ENCODE data around the gene ZFYVE19. TPM values are rescaled to one million over a fixed set of nuclear protein-coding genes. Genes with fewer than 3 reads are reported as not detected.

The ZFYVE19 gene
- total and polyA plus RNA-seq, 2 of the 13 experiments (the other 11 are each of a cell fraction or from before 2014, with no cell fraction given) = 23.3 to 44.0 TPM

DNA sequence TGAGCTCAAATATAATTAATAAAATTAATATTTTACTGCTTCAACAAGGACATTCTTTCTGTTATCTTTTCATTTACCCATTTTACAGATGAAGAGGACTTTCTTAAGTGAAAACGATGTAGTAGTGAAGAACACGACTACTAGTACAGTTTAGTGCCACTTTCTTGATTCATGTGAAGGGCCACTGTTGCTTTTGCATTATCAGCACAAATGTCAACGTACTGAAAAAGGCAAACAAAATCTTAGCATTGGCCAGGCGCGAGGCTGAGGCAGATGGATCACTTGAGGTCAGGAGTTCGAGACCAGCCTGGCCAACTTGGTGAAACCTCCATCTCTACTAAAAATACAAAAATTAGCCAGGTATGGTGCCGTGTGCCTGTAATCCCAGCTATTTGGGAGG lies 12.2 kb downstream of the ZFYVE19 start (continued):
- no peak for TF ChIP-seq ZBTB20 (CRISPR knock-in tag; IDR thresholded peaks at IDR 0.05; ENCODE audit: borderline replicate concordance, low read depth)
- peak; percentile 69 for TF ChIP-seq MAFF (IDR thresholded peaks at IDR 0.05; ENCODE audit: low read depth, low read length)
- TF ChIP-seq, protein P1, sequence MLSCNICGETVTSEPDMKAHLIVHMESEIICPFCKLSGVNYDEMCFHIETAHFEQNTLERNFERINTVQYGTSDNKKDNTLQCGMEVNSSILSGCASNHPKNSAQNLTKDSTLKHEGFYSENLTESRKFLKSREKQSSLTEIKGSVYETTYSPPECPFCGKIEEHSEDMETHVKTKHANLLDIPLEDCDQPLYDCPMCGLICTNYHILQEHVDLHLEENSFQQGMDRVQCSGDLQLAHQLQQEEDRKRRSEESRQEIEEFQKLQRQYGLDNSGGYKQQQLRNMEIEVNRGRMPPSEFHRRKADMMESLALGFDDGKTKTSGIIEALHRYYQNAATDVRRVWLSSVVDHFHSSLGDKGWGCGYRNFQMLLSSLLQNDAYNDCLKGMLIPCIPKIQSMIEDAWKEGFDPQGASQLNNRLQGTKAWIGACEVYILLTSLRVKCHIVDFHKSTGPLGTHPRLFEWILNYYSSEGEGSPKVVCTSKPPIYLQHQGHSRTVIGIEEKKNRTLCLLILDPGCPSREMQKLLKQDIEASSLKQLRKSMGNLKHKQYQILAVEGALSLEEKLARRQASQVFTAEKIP (CRISPR knock-in tag; IDR thresholded peaks at IDR 0.05; ENCODE audit: borderline replicate concordance) = no peak
- TF ChIP-seq AGO2 (optimal IDR thresholded peaks at IDR 0.05; ENCODE audit: low read depth, low read length) = no peak

DNA sequence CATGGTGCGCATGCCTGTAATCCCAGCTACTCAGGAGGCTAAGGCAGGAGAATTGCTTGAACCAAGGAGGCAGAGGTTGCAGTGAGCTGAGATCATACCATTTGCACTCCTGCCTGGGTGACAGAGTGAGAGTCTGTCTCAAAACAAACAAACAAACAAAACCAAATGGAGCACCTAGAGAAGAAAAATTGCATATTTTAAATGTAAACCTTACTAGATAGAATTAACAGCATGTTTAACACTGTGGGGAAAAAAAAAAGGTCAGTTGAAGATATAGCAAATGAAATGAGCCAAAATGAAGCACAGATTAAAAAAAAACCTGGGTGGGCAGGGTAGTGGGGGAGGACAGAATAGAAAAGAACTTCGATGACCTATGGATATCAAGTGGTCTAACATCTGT lies 14.3 kb downstream of the ZFYVE19 start:
- H3K79me2 ChIP-seq (ENCODE audit: insufficient read depth, low read length) = no peaks in the 10 kb centered on the region
- H3K9me3 ChIP-seq (ENCODE audit: low read length) = no peaks in the 10 kb centered on the region
- no peak overlapping the region for H3K9ac ChIP-seq (ENCODE audit: insufficient read depth, low read depth, low read length)
- ChIA-PET POLR2A (no interaction called here), CTCF (ENCODE audit: low intra/inter-chr PET ratio, low total read pairs) (no interaction called here)
- no peak for DNase-seq (ENCODE audit: low spot score)
- in situ Hi-C loops (cut with HindIII; ENCODE audit: extremely low pct_ligation_motif_present, low pct_unique_long_range_greater_than_20kb) (no loop called here), intact Hi-C loops (cut with micrococcal nuclease; ENCODE audit: unreplicated experiment) (no loop called here)
- no peaks in the 10 kb centered on the region for H3K27me3 ChIP-seq (ENCODE audit: control insufficient read depth in 1 of 2, insufficient read depth in 2 of 2, low read length in 2 of 2)
- H3K36me3 ChIP-seq (replicated peaks in 1 of 2; ENCODE audit: control insufficient read depth in 1 of 2, insufficient read depth in 2 of 2, low read length in 2 of 2) = no peaks in the 10 kb centered on the region
- H4K20me1 ChIP-seq (ENCODE audit: insufficient read depth, low read length) = no peaks in the 10 kb centered on the region
- no peak overlapping the region for H3K27ac ChIP-seq (ENCODE audit: extremely low read length, insufficient read depth, low read length)
- no peak for ATAC-seq
- no TSS peak for BruUV-seq (replicated peaks)
- FAIRE-seq = no peak
- 95% methylated on average over 2 of the region's 2 CpGs for WGBS (ENCODE audit: low lambda C conversion rate)
- no peak overlapping the region for H2AFZ ChIP-seq (ENCODE audit: low read length)
- H3K4me3 ChIP-seq (replicated peaks in 1 of 3; ENCODE audit: insufficient read depth in 1 of 3, low read depth in 2 of 3, low read length in 3 of 3) = no peak overlapping the region
- no peak overlapping the region for H3K4me2 ChIP-seq (ENCODE audit: low read depth, low read length)
- peaks cover 33% of the 10 kb centered on the region for H3K4me1 ChIP-seq (ENCODE audit: insufficient read depth, low read length)
- TF ChIP-seq, protein P2, sequence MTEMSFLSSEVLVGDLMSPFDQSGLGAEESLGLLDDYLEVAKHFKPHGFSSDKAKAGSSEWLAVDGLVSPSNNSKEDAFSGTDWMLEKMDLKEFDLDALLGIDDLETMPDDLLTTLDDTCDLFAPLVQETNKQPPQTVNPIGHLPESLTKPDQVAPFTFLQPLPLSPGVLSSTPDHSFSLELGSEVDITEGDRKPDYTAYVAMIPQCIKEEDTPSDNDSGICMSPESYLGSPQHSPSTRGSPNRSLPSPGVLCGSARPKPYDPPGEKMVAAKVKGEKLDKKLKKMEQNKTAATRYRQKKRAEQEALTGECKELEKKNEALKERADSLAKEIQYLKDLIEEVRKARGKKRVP (CRISPR knock-in tag; IDR thresholded peaks at IDR 0.05) = no peak
- TF ChIP-seq RFX3 (CRISPR knock-in tag; IDR thresholded peaks at IDR 0.05) (no peak), ZFP82 (CRISPR knock-in tag; IDR thresholded peaks at IDR 0.05; ENCODE audit: borderline replicate concordance) (no peak), KAT8 (CRISPR knock-in tag; IDR thresholded peaks at IDR 0.05) (no peak)
- TF ChIP-seq, protein P3, sequence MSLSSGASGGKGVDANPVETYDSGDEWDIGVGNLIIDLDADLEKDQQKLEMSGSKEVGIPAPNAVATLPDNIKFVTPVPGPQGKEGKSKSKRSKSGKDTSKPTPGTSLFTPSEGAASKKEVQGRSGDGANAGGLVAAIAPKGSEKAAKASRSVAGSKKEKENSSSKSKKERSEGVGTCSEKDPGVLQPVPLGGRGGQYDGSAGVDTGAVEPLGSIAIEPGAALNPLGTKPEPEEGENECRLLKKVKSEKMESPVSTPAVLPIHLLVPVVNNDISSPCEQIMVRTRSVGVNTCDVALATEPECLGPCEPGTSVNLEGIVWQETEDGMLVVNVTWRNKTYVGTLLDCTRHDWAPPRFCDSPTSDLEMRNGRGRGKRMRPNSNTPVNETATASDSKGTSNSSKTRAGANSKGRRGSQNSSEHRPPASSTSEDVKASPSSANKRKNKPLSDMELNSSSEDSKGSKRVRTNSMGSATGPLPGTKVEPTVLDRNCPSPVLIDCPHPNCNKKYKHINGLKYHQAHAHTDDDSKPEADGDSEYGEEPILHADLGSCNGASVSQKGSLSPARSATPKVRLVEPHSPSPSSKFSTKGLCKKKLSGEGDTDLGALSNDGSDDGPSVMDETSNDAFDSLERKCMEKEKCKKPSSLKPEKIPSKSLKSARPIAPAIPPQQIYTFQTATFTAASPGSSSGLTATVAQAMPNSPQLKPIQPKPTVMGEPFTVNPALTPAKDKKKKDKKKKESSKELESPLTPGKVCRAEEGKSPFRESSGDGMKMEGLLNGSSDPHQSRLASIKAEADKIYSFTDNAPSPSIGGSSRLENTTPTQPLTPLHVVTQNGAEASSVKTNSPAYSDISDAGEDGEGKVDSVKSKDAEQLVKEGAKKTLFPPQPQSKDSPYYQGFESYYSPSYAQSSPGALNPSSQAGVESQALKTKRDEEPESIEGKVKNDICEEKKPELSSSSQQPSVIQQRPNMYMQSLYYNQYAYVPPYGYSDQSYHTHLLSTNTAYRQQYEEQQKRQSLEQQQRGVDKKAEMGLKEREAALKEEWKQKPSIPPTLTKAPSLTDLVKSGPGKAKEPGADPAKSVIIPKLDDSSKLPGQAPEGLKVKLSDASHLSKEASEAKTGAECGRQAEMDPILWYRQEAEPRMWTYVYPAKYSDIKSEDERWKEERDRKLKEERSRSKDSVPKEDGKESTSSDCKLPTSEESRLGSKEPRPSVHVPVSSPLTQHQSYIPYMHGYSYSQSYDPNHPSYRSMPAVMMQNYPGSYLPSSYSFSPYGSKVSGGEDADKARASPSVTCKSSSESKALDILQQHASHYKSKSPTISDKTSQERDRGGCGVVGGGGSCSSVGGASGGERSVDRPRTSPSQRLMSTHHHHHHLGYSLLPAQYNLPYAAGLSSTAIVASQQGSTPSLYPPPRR (CRISPR knock-in tag; IDR thresholded peaks at IDR 0.05; ENCODE audit: borderline replicate concordance) = no peak
- TF ChIP-seq, protein P4, sequence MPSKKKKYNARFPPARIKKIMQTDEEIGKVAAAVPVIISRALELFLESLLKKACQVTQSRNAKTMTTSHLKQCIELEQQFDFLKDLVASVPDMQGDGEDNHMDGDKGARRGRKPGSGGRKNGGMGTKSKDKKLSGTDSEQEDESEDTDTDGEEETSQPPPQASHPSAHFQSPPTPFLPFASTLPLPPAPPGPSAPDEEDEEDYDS (CRISPR knock-in tag; IDR thresholded peaks at IDR 0.05) = no peak
- TF ChIP-seq, protein P5, sequence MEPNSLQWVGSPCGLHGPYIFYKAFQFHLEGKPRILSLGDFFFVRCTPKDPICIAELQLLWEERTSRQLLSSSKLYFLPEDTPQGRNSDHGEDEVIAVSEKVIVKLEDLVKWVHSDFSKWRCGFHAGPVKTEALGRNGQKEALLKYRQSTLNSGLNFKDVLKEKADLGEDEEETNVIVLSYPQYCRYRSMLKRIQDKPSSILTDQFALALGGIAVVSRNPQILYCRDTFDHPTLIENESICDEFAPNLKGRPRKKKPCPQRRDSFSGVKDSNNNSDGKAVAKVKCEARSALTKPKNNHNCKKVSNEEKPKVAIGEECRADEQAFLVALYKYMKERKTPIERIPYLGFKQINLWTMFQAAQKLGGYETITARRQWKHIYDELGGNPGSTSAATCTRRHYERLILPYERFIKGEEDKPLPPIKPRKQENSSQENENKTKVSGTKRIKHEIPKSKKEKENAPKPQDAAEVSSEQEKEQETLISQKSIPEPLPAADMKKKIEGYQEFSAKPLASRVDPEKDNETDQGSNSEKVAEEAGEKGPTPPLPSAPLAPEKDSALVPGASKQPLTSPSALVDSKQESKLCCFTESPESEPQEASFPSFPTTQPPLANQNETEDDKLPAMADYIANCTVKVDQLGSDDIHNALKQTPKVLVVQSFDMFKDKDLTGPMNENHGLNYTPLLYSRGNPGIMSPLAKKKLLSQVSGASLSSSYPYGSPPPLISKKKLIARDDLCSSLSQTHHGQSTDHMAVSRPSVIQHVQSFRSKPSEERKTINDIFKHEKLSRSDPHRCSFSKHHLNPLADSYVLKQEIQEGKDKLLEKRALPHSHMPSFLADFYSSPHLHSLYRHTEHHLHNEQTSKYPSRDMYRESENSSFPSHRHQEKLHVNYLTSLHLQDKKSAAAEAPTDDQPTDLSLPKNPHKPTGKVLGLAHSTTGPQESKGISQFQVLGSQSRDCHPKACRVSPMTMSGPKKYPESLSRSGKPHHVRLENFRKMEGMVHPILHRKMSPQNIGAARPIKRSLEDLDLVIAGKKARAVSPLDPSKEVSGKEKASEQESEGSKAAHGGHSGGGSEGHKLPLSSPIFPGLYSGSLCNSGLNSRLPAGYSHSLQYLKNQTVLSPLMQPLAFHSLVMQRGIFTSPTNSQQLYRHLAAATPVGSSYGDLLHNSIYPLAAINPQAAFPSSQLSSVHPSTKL (CRISPR knock-in tag; IDR thresholded peaks at IDR 0.05) = no peak

Data from HepG2 (cell line).